ENCODE measurements around the gene GRIP2.

DNA sequence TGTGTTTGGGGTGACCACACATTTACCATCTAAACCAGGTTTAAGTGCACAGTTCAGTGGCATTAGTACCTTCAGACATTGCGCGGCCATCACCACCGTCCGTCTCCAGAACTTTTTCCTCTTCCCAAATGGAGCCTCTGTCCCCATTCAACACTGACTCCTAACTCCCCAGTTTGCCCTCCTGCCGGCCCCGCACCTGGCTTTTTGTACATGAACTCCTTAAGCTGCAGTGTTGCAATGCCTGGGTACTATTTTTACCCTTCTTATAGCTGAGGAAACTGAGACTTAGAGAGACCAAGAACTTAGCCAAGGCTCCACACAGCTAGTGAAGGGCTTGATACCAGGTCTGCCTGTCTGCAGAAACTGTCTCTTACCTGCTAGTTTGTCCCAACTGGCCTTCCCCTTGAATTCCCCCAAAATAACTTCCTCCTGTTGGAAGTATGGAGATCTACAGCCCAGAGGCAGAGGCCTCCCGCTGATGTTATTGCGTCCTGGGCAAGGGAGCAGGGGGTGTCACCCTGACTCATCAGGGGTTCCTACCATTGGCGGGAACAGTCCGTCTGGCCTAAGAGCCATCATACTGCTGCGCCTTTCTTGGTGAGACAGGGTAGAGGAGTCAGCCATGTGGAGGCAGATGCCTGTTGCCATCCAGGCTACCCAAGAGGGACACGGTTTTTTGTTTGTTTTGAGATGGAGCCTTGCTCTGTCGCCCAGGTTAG is 65.6 kb downstream of the GRIP2 start:
- TF ChIP-seq, protein P1, sequence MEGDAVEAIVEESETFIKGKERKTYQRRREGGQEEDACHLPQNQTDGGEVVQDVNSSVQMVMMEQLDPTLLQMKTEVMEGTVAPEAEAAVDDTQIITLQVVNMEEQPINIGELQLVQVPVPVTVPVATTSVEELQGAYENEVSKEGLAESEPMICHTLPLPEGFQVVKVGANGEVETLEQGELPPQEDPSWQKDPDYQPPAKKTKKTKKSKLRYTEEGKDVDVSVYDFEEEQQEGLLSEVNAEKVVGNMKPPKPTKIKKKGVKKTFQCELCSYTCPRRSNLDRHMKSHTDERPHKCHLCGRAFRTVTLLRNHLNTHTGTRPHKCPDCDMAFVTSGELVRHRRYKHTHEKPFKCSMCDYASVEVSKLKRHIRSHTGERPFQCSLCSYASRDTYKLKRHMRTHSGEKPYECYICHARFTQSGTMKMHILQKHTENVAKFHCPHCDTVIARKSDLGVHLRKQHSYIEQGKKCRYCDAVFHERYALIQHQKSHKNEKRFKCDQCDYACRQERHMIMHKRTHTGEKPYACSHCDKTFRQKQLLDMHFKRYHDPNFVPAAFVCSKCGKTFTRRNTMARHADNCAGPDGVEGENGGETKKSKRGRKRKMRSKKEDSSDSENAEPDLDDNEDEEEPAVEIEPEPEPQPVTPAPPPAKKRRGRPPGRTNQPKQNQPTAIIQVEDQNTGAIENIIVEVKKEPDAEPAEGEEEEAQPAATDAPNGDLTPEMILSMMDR (IDR thresholded peaks at IDR 0.05; ENCODE audit: low read length) = no peak
- TF ChIP-seq EZH2 (optimal IDR thresholded peaks at IDR 0.05; ENCODE audit: low read depth, low read length) = no peak
